ENCODE measurements around the gene MYO5A.
"Not testable (repeated sequence)": the region's sequence is repeated elsewhere in the genome, so short reads cannot be mapped to it uniquely, and the experiment has no call there.

GRCh38 chr15:52565417-52566358, 37.0 kb upstream of the MYO5A start:
- TF ChIP-seq CTCF (IDR thresholded peaks at IDR 0.05); EZH2 (IDR thresholded peaks at IDR 0.05; ENCODE audit: borderline replicate concordance, insufficient read depth, low read depth, low read length, poor library complexity, severe bottlenecking): not testable (repeated sequence)

Measured in B cell (primary cell).